Skeletal muscle satellite cell (primary cell): Measurements from ENCODE around the gene CD55.

Source experiments
- H3K27me3 ChIP-seq: 2 replicates; pipeline ENCODE4 v1.7.0; 2013; ENCODE audit warnings: low read length; ENCODE audit not compliant: control insufficient read depth, insufficient read depth
- H3K36me3 ChIP-seq: 2 replicates; pipeline ENCODE4 v1.7.0; 2013; ENCODE audit warnings: mild to moderate bottlenecking, control low read depth, low read length; ENCODE audit not compliant: insufficient read depth
- H3K4me1 ChIP-seq: 2 replicates; pipeline ENCODE4 v1.7.0; 2013; ENCODE audit warnings: low read length; ENCODE audit not compliant: control insufficient read depth, insufficient read depth
- H3K4me2 ChIP-seq: 2 replicates; pipeline ENCODE4 v1.7.0; 2013; ENCODE audit warnings: mild to moderate bottlenecking, low read length
- H3K4me3 ChIP-seq: 2 replicates; pipeline ENCODE4 v1.7.0; 2013; ENCODE audit warnings: low read length
- H3K9ac ChIP-seq: 2 replicates; pipeline ENCODE4 v1.7.0; 2013; ENCODE audit warnings: mild to moderate bottlenecking, low read depth, low read length, moderate library complexity
- H3K9me3 ChIP-seq: replicated peaks from 2 replicates; pipeline ENCODE4 v1.7.0; 2013; ENCODE audit warnings: mild to moderate bottlenecking, control low read depth, low read length

The CD55 gene

DNA sequence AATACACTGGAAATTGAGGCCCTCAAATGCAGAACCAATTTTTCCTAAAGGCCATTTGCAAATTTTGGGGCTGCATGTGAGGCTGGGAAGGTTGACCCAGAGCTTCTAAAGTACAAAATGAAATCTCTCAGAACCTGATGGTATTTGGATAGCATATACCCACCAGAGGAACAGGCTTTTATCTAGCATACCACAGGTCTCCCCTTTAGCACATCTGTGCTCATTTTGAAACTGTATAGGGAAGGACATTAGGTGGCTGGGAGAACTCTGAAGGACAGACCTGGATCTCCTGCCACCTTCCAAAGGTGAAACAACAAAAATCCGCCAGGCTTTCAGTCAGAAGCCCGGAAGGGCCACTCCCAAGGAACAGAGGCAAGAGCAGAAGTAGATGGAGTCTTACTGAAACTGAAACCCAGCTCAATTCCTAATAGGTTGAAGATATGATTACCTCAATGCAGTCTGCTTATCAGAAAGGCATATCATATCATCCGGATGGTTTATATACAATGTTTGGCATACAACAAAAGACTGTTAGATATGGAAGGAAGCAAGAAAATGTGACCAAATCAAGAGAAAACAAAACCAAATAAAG is 11.6 kb downstream of the CD55 start:
- H3K4me1 ChIP-seq = peaks cover under 1% of the 10 kb centered on the region
- no peak overlapping the region for H3K4me2 ChIP-seq
- H3K36me3 ChIP-seq = peaks cover 13% of the 10 kb centered on the region

GRCh38 chr1:207333620-207334019 is 12.1 kb downstream of the CD55 start:
- no peak overlapping the region for H3K4me3 ChIP-seq
- H3K36me3 ChIP-seq = peaks cover 13% of the 10 kb centered on the region
- H3K4me1 ChIP-seq = no peaks in the 10 kb centered on the region

More for the DNA sequence above, 11.6 kb downstream of the CD55 start:
- Histone ChIP-seq H3K4me3 (no peak overlapping the region), H3K9me3 (no peaks in the 10 kb centered on the region), H3K27me3 (no peaks in the 10 kb centered on the region), H3K9ac (no peak overlapping the region)

DNA sequence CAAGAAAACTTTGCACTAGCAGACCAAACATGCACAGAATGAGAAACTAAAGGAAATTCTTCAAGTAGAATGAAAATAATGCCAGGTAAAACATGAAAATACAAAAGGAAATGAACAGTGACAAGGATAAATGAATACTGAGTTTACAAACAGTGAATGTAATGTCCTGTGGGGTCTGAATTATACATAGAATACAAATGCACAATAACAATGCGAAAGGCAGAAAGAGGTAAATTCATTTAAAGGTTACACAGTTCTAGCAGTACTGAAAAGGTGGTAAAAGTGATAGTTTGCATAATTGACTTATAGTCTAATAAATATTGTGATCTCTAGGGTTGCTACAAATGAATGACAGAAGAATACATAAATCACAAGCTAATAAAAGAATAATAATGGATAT is 12.9 kb downstream of the CD55 start:
- peaks cover 9% of the 10 kb centered on the region for H3K36me3 ChIP-seq
- no peak overlapping the region for H3K4me2 ChIP-seq
- H3K27me3 ChIP-seq = no peaks in the 10 kb centered on the region
- no peaks in the 10 kb centered on the region for H3K9me3 ChIP-seq
- no peak overlapping the region for H3K4me3 ChIP-seq
- no peaks in the 10 kb centered on the region for H3K4me1 ChIP-seq
- no peak overlapping the region for H3K9ac ChIP-seq

More at GRCh38 chr1:207333620-207334019, 12.1 kb downstream of the CD55 start:
- Histone ChIP-seq H3K9ac (no peak overlapping the region), H3K4me2 (no peak overlapping the region), H3K27me3 (no peaks in the 10 kb centered on the region), H3K9me3 (no peaks in the 10 kb centered on the region)

DNA sequence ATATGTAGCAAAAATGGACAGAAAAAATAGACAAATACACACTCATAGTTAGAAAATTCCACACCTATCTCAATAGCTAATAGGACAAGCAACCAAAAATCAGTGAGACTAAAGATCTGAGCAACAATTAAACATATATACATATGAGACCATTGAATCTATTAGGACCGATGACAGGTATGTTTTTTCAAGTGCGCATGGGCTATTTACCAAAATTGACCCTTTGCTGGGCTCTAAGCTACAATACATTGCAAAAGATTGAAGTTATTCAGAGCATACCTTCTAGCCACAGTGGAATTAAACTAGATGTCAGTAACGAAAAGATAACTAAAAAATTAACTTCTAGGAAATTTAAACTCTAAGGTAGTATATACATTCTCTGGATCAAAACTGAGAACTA is 13.7 kb downstream of the CD55 start:
- Histone ChIP-seq H3K4me3 (no peak overlapping the region), H3K27me3 (no peaks in the 10 kb centered on the region), H3K9me3 (no peaks in the 10 kb centered on the region), H3K4me2 (no peak overlapping the region), H3K9ac (no peak overlapping the region), H3K4me1 (no peaks in the 10 kb centered on the region), H3K36me3 (peaks cover 9% of the 10 kb centered on the region)

GRCh38 chr1:207335695-207336363 is 14.4 kb downstream of the CD55 start:
- Histone ChIP-seq H3K4me3 (no peak overlapping the region), H3K36me3 (peaks cover 9% of the 10 kb centered on the region), H3K4me2 (no peak overlapping the region), H3K4me1 (no peaks in the 10 kb centered on the region), H3K27me3 (no peaks in the 10 kb centered on the region), H3K9ac (no peak overlapping the region), H3K9me3 (no peaks in the 10 kb centered on the region)

GRCh38 chr1:207336559-207337467 is 15.3 kb downstream of the CD55 start:
- H3K9ac ChIP-seq = no peak overlapping the region
- H3K4me2 ChIP-seq = no peak overlapping the region
- no peak overlapping the region for H3K4me3 ChIP-seq
- H3K9me3 ChIP-seq = no peaks in the 10 kb centered on the region
- no peaks in the 10 kb centered on the region for H3K4me1 ChIP-seq
- H3K36me3 ChIP-seq = peaks cover 9% of the 10 kb centered on the region
- H3K27me3 ChIP-seq = no peaks in the 10 kb centered on the region

DNA sequence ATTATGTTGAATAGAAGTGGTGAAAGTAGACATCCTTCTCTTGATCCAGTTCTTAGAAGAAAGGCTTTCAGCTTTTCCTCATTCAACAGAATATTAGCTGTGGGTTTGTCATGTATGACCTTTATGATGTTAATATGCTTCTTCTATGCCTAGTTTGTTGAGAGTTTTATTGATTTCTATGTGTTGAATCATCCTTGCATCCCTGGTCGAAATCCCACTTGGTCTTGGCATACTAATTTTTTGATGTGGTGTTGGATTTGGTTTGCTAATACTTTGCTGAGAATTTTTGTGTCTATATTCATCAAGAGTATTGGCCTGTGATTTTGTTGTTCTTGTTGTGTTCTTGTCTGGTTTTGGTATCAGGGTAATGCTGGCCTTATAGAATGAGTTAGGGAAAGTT is 20.9 kb downstream of the CD55 start:
- Histone ChIP-seq H3K36me3 (no peaks in the 10 kb centered on the region), H3K9ac (no peak overlapping the region), H3K4me3 (no peak overlapping the region), H3K27me3 (no peaks in the 10 kb centered on the region), H3K4me1 (no peaks in the 10 kb centered on the region), H3K9me3 (no peaks in the 10 kb centered on the region), H3K4me2 (no peak overlapping the region)

DNA sequence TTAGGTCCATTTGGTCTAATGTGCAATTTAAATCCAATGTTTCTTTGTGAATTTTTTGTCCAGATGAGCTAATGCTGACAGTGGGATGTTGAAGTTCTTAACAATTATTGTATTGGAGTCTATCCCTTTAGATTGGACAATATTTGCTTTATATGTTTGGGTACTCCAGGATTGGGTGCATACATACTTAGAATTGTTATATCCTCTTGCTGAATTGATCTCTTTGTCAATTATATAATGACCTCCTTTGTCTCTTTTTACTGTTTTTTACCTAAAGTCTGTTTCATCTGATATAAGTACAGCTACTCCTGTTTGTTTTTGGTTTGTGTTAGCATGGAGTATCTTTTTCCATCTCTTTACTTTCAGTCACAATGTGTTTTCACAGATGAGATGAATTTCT is 22.2 kb downstream of the CD55 start:
- no peaks in the 10 kb centered on the region for H3K9me3 ChIP-seq
- H3K4me3 ChIP-seq = no peak overlapping the region
- H3K4me1 ChIP-seq = no peaks in the 10 kb centered on the region
- no peaks in the 10 kb centered on the region for H3K36me3 ChIP-seq
- H3K27me3 ChIP-seq = no peaks in the 10 kb centered on the region
- no peak overlapping the region for H3K9ac ChIP-seq
- no peak overlapping the region for H3K4me2 ChIP-seq

GRCh38 chr1:207344221-207344620 is 22.7 kb downstream of the CD55 start:
- Histone ChIP-seq H3K9ac (no peak overlapping the region), H3K27me3 (no peaks in the 10 kb centered on the region), H3K9me3 (no peaks in the 10 kb centered on the region), H3K4me3 (no peak overlapping the region), H3K36me3 (no peaks in the 10 kb centered on the region), H3K4me1 (no peaks in the 10 kb centered on the region), H3K4me2 (no peak overlapping the region)

DNA sequence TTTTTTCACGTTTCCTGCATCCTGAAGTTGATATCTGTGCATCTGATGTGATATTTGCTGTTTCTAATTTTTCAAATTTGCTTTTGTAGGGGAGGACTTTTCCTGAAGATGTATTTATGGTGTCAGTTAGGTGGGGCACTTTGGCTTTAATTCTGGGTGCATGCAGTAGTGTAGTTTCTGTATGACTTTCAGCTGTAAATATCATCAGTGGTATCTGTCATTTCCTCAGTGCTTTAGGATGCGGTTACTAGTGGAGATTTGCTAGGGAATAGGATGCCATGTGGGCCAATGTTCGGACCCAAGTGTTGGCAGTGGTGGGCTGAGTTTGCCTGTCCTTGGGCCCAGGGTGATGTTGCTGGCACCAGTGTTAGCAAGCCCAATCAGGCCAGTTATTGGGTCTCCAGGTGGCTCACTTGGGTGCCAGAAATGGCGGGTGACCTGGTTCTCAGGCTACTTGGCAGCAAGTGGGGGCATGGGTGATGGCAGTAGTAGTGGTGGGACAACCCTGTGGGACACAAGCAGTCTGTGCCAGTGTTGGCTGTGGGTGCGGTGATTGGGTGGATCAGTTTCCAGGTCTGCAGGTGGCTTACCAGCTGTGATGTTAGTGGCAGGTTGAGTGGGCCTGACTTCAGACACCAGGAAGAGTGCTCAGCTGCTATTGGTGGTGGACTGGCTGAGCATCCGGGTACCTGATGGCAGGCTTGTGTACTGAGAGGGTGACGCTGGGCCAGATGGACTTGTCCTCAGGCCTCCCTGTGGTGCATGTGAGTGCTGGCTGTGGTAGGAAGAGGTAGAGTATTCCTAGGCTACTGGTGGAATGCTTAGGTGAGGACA is 24.4 kb downstream of the CD55 start:
- H3K9ac ChIP-seq = no peak overlapping the region
- H3K4me3 ChIP-seq = no peak overlapping the region
- no peaks in the 10 kb centered on the region for H3K36me3 ChIP-seq
- H3K4me2 ChIP-seq = no peak overlapping the region
- no peaks in the 10 kb centered on the region for H3K9me3 ChIP-seq
- H3K27me3 ChIP-seq = no peaks in the 10 kb centered on the region
- no peaks in the 10 kb centered on the region for H3K4me1 ChIP-seq

DNA sequence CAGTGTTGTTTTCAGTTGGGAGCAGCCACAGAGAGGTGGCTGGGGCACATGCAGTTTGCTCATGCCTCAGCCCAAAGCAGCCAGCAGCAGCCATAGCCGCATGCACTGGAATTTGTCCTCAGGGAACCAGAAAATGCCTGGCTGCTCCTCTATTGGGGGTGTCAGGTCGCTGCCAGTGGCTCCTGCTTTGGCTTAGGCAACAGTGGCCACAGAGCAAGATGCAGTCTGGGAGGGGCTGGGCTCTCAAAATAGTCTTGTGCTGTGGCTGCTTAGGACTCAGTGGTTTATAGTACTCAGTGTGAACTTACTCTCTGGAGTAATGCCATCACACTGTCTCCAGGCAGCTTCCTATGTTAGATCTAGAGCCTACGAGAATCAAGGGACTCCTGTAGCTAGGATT is 25.0 kb downstream of the CD55 start:
- H3K4me1 ChIP-seq = no peaks in the 10 kb centered on the region
- H3K4me3 ChIP-seq = no peak overlapping the region
- no peak overlapping the region for H3K4me2 ChIP-seq
- H3K36me3 ChIP-seq = no peaks in the 10 kb centered on the region
- no peak overlapping the region for H3K9ac ChIP-seq
- no peaks in the 10 kb centered on the region for H3K9me3 ChIP-seq
- H3K27me3 ChIP-seq = no peaks in the 10 kb centered on the region
